Activated CD8-positive, alpha-beta memory T cell treated with anti-CD3 and anti-CD28 coated beads for 4 hours (primary cell): Measurements from ENCODE around the gene C2.
"Not testable (repeated sequence)": the region's sequence is repeated elsewhere in the genome, so short reads cannot be mapped to it uniquely, and the experiment has no call there.

Experiments
- DNase-seq, 2 donors: peaks; one replicate each; pipeline ENCODE4 v3.0.0-alpha.2; 2020; ENCODE audit warnings: low read depth in 2 of 2

Gene C2

DNA sequence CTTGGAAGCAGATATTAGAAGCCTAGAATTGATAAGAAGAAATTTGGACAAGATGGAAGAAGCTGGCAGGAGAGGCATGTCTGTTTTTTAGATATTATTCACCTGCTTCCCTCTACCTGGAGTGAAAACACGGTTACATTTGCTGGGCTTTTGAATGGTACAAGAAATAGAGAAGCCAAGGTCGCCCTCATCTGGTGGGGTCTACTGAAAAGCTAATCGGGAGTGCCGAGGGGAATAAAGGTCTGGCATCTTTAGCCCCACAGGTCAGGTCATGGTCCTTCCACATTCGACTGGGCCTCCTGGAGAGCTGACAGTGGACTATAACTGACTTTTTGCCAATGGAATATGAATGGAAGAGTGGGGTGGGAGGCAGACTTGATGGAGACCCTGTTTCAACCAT, 4.6 kb upstream of the C2 start:
- DNase-seq, result no peak

DNA sequence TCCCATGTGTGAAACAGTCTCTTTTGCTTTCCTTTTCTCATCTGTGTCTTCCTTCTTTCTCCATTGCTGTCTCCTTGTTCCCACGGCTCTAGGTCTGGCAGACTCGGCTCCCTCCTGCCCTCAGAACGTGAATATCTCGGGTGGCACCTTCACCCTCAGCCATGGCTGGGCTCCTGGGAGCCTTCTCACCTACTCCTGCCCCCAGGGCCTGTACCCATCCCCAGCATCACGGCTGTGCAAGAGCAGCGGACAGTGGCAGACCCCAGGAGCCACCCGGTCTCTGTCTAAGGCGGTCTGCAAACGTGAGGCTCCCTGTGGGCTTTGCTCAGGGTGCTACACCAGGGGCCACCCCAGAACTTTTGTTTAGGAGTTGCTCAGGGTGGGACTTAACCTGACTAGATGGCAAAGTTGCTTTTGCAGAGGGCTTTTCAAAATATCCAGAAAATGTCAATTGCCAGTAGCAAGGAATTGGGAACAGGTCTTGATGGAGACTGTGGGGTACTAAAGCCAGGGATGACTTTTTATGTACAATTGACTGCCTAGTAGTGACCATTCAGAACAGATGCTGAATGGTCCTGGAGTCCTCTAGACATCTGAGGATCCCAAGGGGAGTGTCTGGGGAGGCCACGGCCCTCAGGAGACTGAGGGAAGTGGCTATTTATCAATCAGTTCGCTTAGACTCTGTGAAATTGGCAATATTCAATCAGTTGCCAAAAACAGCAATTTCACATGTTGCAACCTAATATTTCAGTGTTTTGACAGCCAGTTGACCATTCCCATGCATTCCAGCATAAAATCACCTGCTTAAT, 550 bp downstream of the C2 start:
- DNase-seq, result no peak

DNA sequence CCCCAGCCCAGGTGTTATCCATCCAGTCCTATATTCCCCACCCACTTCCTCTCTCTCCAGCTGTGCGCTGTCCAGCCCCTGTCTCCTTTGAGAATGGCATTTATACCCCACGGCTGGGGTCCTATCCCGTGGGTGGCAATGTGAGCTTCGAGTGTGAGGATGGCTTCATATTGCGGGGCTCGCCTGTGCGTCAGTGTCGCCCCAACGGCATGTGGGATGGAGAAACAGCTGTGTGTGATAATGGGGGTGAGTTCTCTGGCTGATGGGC, 1.1 kb downstream of the C2 start:
- no peak for DNase-seq

DNA sequence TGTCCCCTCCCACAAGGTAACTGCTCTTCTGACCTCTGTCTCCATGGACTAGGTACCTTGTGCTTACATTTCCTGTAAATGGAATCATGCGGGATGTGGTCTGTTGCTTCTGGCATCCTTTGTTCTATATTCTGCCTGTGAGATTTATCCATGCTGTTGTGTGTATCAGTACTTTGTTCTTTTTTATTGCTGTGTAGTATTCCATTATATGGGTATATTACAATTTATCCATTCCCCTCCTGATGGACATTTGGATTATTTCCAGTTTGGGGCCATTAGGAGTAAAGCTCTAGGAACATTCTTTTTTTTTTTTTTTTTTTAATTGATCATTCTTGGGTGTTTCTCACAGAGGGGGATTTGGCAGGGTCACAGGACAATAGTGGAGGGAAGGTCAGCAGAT, 3.4 kb downstream of the C2 start:
- DNase-seq, result no peak

DNA sequence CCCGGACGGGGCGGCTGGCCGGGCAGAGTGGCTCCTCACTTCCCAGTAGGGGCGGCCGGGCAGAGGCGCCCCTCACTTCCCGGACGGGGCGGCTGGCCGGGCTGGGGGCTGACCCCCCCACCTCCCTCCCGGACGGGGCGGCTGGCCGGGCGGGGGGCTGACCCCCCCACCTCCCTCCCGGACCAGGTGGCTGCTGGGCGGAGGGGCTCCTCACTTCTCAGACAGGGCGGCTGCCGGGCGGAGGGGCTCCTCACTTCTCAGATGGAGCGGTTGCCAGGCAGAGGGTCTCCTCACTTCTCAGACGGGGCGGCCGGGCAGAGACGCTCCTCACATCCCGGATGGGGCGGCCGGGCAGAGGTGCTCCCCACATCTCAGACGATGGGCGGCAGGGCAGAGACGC, 4.6 kb downstream of the C2 start:
- DNase-seq, result not testable (repeated sequence)

DNA sequence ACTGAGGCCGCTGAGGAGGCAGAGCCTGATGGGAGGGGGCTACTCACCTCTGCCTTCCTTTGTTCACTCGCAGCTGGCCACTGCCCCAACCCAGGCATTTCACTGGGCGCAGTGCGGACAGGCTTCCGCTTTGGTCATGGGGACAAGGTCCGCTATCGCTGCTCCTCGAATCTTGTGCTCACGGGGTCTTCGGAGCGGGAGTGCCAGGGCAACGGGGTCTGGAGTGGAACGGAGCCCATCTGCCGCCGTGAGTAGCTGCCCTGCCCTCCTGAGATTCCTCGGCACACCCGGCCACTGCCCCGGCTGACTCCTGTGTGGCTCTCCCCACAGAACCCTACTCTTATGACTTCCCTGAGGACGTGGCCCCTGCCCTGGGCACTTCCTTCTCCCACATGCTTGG, 6.0 kb downstream of the C2 start:
- no peak for DNase-seq

DNA sequence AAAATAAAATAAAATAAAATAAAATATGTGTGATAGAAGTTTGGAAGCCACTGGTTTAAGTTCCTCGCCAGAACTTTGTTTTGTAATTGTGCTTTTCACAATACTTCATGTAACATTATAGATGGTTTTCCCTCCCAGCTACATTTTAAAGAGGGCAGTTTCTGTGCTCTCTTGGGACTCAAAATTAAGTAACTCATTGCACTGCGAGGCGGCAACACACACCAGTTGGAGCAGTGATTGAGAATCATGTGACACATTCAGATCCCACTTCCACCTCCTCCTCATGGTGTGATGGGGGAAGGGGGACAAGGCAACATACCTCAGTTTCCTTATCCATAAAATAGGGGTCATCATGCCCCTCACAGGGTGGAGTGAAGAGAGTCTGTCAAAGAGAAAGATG, 7.5 kb downstream of the C2 start:
- no peak for DNase-seq

DNA sequence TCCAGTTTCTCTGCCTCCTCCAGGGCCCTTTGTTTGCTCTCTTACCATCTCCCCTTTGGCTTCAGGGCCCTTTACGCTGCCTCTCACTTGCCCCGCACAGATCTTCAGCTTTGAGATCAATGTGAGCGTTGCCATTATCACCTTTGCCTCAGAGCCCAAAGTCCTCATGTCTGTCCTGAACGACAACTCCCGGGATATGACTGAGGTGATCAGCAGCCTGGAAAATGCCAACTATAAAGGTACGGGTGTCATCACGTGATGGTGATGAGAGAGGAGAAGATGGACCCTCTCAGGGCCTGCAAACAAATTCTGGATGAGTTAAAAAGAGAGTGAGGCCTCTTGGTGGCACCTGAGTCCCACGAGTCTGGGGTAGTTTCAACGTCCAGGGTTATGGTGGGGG, 8.3 kb downstream of the C2 start:
- DNase-seq, result no peak

DNA sequence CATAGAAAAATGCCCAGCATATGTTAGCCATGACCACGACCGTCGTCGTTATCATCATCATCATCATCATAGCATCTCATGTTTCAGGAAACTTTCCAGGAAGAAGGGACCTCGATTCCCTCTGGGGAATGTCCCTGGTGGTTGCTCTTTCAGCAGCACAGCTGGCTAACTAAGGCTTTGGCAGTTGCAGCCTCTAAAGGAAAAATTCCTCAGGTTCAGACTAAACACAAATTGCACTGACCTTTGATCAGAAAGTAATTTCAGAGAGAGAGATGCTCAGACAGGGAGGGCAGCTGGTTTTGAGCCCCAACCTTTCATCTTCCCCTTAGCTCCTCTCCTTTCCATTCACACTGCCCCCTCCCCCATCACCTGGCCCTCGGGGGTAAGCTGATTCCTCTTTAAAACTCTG, 12.7 kb downstream of the C2 start:
- DNase-seq, result no peak

DNA sequence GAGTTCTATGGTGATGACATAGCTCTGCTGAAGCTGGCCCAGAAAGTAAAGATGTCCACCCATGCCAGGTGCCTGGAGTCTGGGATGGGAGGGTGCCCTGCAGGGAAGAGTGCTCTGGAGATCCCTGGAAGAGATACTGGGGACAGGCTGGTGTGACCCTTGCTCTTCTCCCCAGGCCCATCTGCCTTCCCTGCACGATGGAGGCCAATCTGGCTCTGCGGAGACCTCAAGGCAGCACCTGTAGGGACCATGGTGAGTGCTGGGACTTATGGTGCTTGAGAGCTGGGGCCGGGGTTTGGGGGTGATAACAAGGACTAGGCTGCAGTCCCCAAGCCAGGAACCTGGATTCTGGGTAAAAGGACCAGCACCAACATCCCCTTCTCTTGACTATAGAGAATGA, 16.2 kb downstream of the C2 start:
- no peak for DNase-seq

DNA sequence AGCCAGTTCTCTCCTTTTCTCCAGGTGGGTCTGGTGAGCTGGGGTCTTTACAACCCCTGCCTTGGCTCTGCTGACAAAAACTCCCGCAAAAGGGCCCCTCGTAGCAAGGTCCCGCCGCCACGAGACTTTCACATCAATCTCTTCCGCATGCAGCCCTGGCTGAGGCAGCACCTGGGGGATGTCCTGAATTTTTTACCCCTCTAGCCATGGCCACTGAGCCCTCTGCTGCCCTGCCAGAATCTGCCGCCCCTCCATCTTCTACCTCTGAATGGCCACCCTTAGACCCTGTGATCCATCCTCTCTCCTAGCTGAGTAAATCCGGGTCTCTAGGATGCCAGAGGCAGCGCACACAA, 17.6 kb downstream of the C2 start:
- DNase-seq, result no peak

DNA sequence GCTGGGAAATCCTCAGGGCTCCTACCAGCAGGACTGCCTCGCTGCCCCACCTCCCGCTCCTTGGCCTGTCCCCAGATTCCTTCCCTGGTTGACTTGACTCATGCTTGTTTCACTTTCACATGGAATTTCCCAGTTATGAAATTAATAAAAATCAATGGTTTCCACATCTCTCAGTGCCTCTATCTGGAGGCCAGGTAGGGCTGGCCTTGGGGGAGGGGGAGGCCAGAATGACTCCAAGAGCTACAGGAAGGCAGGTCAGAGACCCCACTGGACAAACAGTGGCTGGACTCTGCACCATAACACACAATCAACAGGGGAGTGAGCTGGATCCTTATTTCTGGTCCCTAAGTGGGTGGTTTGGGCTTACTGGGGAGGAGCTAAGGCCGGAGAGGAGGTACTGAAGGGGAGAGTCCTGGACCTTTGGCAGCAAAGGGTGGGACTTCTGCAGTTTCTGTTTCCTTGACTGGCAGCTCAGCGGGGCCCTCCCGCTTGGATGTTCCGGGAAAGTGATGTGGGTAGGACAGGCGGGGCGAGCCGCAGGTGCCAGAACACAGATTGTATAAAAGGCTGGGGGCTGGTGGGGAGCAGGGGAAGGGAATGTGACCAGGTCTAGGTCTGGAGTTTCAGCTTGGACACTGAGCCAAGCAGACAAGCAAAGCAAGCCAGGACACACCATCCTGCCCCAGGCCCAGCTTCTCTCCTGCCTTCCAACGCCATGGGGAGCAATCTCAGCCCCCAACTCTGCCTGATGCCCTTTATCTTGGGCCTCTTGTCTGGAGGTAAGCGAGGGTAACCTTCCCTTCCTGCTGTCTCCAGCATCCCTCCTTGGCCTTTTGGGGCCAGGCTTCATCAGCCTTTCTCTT, 18.2 kb downstream of the C2 start, which contains the start of gene CFB:
CFB (plus strand) TSS at position 589 of the 863 bp plus-strand sequence; CDS start at position 716, 127 bp downstream.
- no peak for DNase-seq

DNA sequence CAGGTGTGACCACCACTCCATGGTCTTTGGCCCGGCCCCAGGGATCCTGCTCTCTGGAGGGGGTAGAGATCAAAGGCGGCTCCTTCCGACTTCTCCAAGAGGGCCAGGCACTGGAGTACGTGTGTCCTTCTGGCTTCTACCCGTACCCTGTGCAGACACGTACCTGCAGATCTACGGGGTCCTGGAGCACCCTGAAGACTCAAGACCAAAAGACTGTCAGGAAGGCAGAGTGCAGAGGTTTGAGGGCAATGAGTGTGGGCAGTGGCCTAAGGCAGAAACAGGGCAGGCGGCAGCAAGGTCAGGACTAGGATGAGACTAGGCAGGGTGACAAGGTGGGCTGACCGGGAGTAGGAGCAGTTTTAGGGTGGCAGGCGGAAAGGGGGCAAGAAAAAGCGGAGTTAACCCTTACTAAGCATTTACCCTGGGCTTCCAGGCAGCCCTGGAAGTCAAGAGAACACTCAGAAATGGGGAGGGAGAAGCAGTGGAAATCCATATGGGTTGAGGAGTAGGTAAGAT, 18.9 kb downstream of the C2 start:
- DNase-seq, result no peak

DNA sequence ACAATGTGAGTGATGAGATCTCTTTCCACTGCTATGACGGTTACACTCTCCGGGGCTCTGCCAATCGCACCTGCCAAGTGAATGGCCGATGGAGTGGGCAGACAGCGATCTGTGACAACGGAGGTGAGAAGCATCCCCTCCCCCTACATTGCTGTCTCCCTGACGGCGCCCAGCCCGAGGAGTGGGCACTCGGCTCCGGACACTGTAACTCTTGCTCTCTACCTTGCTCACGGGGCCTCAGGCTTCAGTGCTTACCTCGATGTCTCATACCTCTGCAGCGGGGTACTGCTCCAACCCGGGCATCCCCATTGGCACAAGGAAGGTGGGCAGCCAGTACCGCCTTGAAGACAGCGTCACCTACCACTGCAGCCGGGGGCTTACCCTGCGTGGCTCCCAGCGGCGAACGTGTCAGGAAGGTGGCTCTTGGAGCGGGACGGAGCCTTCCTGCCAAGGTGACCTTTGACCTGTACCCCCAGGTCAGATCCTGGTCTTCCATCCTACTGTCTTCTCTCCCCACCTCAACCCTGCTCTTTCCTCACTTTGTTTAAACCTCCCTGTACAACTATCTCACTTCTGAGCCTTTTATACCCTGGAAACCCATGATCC, 19.7 kb downstream of the C2 start:
- DNase-seq, result no peak

DNA sequence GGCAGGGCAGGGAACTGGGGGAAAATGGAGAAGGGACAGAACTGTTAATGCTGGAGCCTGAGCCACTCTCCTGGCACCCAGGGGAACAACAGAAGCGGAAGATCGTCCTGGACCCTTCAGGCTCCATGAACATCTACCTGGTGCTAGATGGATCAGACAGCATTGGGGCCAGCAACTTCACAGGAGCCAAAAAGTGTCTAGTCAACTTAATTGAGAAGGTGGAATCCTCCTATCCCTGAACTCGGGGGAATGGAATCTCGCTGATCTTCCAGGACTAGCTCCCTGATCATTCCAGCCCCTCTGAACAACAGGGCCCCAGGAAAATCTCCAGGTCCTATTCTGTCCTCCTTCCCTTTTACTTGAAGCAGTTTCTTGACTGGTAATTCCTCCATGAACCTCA, 20.3 kb downstream of the C2 start:
- no peak for DNase-seq

DNA sequence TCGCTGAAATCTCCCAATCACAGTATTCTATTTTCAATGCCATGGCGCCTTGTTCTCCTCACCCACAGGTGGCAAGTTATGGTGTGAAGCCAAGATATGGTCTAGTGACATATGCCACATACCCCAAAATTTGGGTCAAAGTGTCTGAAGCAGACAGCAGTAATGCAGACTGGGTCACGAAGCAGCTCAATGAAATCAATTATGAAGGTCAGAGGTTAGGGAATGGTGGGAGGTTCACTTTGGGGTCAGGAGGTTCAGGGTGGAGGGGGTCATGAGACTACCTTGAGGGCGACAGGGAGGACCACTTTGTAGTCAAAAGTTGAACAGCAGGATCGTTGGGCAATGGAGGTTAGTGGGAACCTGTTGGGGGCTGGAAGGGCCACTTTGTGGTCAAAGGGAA, 20.8 kb downstream of the C2 start:
- no peak for DNase-seq

DNA sequence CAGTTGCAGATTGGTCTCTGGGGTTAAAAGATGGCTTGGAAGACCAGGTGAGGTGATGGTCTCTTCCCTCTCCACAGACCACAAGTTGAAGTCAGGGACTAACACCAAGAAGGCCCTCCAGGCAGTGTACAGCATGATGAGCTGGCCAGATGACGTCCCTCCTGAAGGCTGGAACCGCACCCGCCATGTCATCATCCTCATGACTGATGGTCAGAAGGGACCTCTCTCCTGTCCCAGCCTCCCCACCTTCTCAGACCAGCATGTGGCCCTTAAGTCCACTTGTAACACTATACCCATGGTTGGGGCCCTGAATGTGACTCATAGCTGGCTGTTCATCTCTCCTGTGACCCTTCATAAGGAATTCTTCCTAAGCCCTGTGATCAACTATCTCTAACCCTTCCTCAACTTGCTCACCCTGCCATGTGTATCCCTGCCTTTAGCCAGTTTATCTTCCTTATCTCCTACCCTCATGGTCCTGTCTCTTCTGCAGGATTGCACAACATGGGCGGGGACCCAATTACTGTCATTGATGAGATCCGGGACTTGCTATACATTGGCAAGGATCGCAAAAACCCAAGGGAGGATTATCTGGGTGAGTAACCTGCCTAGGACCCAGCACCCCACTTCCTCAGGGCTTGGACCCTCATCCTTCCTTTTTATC, 21.4 kb downstream of the C2 start:
- no peak for DNase-seq

DNA sequence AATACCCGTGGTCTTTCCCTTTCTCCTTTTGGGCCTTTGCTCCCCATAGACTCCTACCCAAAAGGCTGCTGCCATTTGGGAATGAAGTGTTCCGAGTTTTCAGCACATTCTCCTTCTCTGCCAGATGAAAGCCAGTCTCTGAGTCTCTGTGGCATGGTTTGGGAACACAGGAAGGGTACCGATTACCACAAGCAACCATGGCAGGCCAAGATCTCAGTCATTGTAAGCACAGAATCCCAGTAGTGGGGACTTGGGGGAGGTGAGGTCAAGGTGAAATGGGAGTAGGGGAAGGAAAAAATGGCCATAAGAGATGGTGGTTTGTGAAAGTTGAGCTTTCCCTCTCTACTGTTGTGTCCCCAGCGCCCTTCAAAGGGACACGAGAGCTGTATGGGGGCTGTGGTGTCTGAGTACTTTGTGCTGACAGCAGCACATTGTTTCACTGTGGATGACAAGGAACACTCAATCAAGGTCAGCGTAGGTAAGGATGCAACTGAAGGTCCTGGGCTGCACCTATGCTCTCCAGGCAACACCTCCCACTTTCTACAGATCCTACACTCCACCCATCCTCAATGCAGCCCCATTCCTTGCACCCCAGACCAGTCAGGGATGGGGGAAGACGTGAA, 22.5 kb downstream of the C2 start:
- no peak for DNase-seq

DNA sequence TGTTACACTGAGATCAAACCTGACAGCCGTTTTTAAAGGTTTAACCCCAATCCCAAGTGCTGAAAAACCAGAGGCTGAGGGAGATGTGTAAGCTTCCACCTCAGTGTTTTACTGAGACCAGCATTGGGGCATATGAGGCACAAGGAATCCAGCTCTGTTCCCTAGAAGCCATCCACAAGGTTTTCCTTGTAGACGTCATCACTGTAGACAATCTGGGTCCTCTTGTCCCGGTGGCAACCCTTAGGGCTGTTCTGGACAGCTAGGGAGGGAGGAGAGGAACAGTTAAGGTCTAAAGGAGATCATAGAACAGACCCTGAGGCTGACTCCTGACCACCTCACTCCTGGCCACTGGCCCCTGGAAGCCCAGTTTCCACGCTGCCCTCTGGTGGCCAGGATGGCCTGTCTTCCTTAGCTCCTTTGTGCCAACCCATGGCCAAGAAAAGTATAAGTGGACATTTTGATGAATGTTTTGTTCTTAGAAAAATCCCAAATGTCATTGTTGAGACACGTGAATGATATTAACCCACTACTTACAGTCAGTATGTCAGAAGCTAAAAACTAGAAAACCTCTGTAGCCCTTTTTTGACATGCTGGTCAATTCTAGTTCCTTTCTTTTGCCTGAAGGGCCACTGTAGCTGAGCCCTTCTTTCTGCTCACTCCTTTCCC, 24.8 kb downstream of the C2 start:
- DNase-seq, result no peak

DNA sequence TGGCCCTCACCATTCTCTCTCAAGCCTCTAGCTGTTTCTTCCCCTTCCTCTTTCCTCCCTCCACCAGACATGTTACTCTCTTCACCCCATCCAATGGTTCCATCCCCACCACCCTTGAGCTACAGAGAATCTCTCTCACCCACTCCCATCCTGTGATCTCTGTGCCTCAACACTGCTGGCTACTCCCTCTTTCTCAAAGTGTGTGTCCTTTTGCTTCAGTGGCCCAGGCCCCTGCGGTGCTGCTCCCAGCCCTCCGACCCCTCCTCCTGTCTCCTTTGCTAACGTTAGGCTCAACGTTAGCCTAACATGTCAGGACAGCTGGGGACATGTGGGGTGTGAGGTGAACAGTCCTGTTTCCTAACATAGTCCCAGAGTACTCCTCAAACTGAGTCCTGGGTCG, 25.4 kb downstream of the C2 start:
- DNase-seq, result no peak

DNA sequence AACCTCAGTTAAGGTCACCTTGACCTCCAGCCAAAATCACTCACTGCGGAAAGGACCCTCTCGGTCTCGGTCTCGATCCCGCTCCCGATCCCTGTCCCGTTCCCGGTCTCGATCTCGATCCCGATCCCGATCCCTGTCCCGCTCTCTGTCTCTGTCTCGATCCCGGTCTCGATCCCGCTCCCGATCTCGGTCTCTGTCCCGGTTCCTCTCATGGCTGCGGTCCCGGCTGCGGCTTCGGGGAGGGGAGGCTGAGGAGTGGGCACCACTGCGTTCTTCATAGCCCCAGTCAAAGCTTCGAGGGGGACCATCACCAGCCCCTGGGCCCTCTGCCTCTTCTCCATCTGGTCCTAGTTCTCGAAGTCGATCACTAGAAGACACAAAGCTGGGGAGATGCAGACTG, 27.0 kb downstream of the C2 start:
- no peak for DNase-seq
